Measurements from ENCODE around the gene SLIT3.

Gene SLIT3

GRCh38 chr5:168887931-168888330 is 413.0 kb downstream of the SLIT3 start:
- no peak for DNase-seq (ENCODE audit: low spot score)

DNA sequence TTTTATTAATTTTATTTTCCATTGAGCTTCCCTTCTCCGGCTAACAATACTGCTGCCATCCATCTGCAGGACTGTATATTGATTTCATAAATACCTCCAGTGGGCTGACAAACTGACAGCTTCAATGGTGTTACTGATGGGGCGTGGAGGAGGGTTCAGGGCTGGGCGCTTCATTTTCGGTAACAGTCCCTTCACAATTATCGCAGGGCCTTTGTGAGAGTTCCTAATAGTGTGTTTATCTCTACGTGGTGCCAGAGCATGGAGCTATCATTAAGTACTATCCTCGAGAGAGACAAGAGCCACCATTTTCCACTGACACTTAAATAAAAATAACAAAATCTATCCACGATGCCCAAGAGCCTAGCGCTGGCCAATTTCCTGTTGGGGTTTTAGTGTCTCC is 414.8 kb downstream of the SLIT3 start:
- no peak for DNase-seq (ENCODE audit: low spot score)

- no peak for DNase-seq (ENCODE audit: low spot score)
Measured at GRCh38 chr5:168885324-168886120, 415.4 kb downstream of the SLIT3 start.

GRCh38 chr5:168883991-168884390 is 416.9 kb downstream of the SLIT3 start:
- no peak for DNase-seq (ENCODE audit: low spot score)

GRCh38 chr5:168883281-168883741 is 417.6 kb downstream of the SLIT3 start:
- peak; percentile 25 for DNase-seq (ENCODE audit: low spot score)

DNA sequence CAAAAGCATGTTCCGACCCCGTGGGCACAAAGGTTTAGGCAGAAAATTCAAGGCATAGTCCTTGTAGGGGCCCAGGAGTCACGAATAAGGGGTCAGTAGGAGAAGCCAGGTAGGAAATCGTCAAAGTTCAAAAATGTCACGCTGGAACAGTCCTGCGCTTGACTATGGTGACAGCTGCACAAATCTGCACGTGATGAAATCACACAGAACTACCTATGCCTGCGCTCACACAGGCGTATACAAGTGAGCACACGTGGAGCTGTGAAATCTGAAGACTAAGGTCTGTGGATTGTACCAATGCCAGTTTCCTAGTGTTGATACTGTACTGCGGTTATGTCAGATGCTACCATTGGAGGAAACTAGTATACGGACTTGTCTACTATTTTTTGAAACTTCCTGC is 418.7 kb downstream of the SLIT3 start:
- no peak for DNase-seq (ENCODE audit: low spot score)

- DNase-seq (ENCODE audit: low spot score), result peak; percentile 51
Measured at GRCh38 chr5:168881427-168882149, 419.4 kb downstream of the SLIT3 start.

DNA sequence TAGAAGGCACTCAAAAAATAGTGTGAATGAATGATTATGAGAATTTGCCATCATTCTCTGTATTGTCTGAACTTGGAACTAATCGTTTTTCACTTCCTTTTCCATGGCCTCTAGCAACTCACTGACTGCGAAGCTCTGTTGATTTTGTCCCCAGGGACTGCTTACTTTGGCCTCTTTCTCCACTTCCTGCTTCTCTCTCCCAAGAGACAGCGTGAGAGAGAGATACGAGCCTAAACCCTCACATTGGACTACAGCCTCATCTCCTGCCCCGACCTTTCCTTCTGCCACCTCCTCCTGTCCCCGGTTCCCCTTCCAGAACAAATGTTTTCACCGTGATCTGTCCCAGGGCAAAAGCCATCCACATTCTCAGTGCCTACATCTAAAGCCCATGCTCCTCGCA is 421.0 kb downstream of the SLIT3 start:
- no peak for DNase-seq (ENCODE audit: low spot score)

DNA sequence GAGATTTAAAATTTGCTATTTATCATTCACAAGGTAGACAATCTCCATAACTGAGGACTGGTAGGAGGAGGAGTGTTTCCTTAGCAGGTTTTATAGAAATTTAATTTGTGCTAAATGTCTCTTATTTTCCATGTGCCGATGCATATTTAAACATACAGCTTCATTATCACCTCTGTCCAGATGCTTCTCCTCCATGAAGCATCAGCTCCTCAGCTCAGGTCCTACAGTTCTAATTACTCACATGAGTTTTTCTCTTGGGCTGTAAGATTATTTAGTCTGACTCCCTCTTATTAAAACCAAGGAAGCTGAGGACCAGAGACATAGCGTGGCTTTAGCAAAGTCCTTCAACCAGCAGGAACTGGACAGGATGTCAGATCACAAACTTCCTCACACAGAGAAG is 421.6 kb downstream of the SLIT3 start:
- no peak for DNase-seq (ENCODE audit: low spot score)

GRCh38 chr5:168878135-168878745 is 422.7 kb downstream of the SLIT3 start:
- DNase-seq (ENCODE audit: low spot score), result no peak

DNA sequence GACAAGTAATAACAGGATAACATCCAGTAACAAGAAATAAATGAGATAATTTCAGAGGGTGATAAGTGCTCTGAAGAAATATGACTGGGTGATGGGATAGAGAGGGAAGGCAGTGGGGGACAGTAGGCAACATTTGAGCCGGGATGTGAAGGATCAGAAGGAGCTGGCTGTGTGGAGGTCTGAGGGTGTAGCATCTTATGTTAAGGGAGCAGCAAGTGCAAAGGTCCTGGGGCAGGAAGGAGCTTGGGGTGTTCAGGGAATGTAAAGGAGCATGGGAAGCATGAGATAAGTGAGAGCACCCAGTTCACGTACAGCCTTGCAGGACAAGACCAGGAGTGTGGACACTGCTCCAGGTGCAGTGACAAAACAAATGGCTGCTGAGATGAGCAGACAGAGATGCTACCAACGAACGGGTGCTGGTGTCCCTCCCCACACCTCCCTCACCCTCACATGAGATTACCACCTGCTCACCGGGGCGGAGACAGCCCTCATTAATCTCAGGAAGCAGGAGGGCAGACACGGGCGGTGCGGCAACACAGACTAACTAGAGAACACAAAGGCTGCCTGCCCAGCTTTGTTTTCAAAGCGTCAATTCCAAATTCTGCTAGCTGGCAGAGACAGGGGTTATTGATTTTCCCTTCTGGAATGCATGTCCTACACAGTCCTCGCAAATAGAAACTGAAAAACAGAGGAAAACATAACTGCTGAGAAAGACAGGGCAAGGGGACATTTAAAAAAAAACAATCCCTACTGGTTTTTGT is 423.6 kb downstream of the SLIT3 start:
- no peak for DNase-seq (ENCODE audit: low spot score)

GRCh38 chr5:168876419-168876818 is 424.5 kb downstream of the SLIT3 start:
- no peak for DNase-seq (ENCODE audit: low spot score)

DNA sequence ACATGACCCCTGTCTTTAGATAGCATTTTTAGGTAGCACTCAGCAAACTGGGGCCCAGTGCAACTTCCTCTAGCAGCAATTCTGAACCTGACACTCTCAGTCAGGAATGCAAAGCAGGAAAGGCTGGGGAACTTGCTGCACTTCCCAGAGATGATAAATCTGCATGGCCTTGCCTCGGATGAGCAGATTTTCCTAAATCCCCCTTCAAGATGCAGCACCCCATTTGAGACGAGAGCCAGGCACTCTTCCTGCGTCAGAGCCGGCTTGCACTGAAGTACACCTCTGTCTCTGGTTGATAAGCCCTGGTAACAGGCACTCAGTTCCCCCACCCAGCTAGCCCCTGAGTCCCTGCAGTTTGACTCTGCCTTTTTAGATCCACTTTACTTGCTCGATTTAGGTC is 425.1 kb downstream of the SLIT3 start:
- DNase-seq (ENCODE audit: low spot score), result no peak

DNA sequence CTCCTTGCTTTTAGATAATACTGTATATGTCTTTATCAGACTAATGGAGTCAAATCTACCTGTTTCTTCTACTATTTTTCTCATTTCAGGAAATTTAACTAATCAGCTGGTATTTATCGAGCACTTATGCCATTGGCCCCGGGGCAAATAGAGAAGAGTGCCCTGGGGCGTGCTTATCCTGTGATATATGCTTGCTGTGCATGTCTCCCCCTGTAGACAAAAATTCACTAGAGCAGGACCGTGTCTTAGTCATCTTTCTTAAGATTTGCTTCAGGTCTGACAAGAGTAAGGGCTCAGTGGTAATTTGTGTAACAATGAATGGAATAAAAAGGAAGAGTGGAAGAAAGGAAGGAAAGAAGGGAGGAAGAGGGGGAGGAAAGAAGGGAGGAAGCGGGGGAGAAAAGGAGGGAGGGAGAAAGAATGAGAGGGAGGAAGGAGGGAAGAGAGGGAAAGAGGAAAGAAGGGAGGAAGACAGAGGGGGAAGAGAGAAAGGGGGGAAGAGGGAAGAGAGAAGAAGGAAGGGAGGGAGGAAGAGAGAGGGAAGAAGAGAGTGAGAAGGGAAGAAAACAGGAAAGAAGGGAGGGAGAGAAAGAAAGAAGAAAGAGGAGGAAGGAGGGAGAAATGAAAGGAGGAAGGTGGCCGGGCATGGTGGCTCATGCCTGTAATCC is 426.1 kb downstream of the SLIT3 start:
- peak; percentile 30 for DNase-seq (ENCODE audit: low spot score)

- DNase-seq (ENCODE audit: low spot score), result no peak
Measured at GRCh38 chr5:168872246-168872645, 428.7 kb downstream of the SLIT3 start.

- DNase-seq (ENCODE audit: low spot score), result no peak
Measured at GRCh38 chr5:168870910-168871309, 430.0 kb downstream of the SLIT3 start.

DNA sequence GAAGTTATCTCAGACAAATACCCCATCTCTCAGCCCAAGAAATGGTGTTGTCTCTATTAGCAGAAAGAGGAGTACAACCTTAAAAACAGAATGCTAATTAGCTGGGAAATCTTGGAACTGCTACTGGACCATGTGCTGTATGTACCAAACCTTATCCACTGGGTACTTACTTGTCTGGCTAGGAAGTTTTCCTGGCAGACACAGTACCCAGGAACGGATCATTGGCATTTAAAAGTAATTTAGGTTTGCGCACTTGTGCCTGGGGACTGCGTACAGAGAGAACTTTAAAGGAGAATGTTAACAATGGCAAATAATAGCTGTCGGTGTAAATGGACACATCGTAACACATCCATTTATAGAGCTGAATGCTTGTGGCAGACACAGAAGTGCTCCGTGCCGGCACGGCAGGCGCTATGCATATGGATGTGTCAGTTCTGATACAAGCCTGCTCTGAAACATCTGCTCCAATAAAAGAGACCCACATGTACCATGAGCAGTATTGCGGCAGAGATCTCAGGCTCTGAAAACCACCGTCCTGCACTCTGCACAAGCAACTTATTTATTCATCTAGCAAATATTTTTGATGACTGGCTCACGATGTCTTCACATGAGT is 431.2 kb downstream of the SLIT3 start:
- no peak for DNase-seq (ENCODE audit: low spot score)

- no peak for DNase-seq (ENCODE audit: low spot score)
Measured at GRCh38 chr5:168867241-168867640, 433.7 kb downstream of the SLIT3 start.

- DNase-seq (ENCODE audit: low spot score), result peak; percentile 62
Measured at GRCh38 chr5:168865968-168866367, 435.0 kb downstream of the SLIT3 start.

GRCh38 chr5:168863021-168863420 is 437.9 kb downstream of the SLIT3 start:
- no peak for DNase-seq (ENCODE audit: low spot score)

DNA sequence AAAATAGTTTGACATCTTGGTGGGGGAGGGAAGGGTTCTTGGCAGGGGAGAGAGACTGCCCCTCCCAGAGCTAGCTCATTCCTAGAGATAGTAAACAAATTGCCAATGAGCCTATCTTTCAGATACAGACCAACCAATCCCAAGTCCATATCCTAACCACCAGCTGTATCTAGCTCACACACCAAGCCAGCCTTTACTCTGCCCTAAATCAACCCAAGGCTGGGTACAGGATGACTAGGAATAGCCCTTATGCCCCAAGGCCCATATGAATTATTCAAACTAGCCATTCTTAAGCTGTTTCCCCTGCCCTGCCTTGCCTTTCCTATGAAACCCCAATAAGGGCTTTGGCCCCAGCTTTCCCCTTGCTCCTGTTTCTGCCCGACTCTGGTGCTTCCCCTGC is 440.4 kb downstream of the SLIT3 start:
- DNase-seq (ENCODE audit: low spot score), result no peak
